PFSK-1 (cell line): ENCODE results near the gene CNTNAP5.

Experiments used
- FOXP2 ChIP-seq: optimal IDR thresholded peaks from 2 replicates; pipeline ENCODE3; 2011; ENCODE audit warnings: borderline replicate concordance, control low read depth, inconsistent platforms; ENCODE audit not compliant: insufficient read depth; ENCODE audit errors: extremely low read length, extremely low read depth
- POLR2AphosphoS5 ChIP-seq: IDR thresholded peaks from 2 replicates; pipeline ENCODE4 v1.6.1; 2012; ENCODE audit warnings: low read depth, mild to moderate bottlenecking, control low read depth, low read length, moderate library complexity
- SIN3A ChIP-seq: IDR thresholded peaks from 2 replicates; pipeline ENCODE4 v1.6.1; 2012; ENCODE audit warnings: mild to moderate bottlenecking, low read length, moderate library complexity, borderline replicate concordance; ENCODE audit not compliant: insufficient read depth
- TAF1 ChIP-seq: IDR thresholded peaks from 2 replicates; pipeline ENCODE4 v1.6.1; 2012; ENCODE audit warnings: low read length, control low read depth, borderline replicate concordance; ENCODE audit not compliant: insufficient read depth
- TF ChIP-seq, protein P1 (sequence below), 2 experiments: IDR thresholded peaks; 2 replicates each; pipeline versions ENCODE4 v1.6.1 to v1.8.0; 2011 to 2012; ENCODE audit warnings: low read depth in 2 of 2, low read length in 2 of 2, control low read depth in 1 of 2, inconsistent platforms in 1 of 2, mild to moderate bottlenecking in 1 of 2, moderate library complexity in 1 of 2; ENCODE audit not compliant: insufficient read depth in 1 of 2

Gene CNTNAP5

GRCh38 chr2:124091721-124092120 is 66.6 kb downstream of the CNTNAP5 start:
- TF ChIP-seq, protein P1, sequence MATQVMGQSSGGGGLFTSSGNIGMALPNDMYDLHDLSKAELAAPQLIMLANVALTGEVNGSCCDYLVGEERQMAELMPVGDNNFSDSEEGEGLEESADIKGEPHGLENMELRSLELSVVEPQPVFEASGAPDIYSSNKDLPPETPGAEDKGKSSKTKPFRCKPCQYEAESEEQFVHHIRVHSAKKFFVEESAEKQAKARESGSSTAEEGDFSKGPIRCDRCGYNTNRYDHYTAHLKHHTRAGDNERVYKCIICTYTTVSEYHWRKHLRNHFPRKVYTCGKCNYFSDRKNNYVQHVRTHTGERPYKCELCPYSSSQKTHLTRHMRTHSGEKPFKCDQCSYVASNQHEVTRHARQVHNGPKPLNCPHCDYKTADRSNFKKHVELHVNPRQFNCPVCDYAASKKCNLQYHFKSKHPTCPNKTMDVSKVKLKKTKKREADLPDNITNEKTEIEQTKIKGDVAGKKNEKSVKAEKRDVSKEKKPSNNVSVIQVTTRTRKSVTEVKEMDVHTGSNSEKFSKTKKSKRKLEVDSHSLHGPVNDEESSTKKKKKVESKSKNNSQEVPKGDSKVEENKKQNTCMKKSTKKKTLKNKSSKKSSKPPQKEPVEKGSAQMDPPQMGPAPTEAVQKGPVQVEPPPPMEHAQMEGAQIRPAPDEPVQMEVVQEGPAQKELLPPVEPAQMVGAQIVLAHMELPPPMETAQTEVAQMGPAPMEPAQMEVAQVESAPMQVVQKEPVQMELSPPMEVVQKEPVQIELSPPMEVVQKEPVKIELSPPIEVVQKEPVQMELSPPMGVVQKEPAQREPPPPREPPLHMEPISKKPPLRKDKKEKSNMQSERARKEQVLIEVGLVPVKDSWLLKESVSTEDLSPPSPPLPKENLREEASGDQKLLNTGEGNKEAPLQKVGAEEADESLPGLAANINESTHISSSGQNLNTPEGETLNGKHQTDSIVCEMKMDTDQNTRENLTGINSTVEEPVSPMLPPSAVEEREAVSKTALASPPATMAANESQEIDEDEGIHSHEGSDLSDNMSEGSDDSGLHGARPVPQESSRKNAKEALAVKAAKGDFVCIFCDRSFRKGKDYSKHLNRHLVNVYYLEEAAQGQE (IDR thresholded peaks at IDR 0.05; ENCODE audit: insufficient read depth in 1 of 2, low read depth in 2 of 2, low read length in 2 of 2), result no peak
- TF ChIP-seq FOXP2 (no peak), POLR2AphosphoS5 (no peak), TAF1 (no peak), SIN3A (no peak)

GRCh38 chr2:124092651-124093050 is 67.6 kb downstream of the CNTNAP5 start:
- TF ChIP-seq, protein P1 (IDR thresholded peaks at IDR 0.05; ENCODE audit: insufficient read depth in 1 of 2, low read depth in 2 of 2, low read length in 2 of 2), result no peak
- no peak for TF ChIP-seq POLR2AphosphoS5
- TF ChIP-seq FOXP2, result no peak

- TF ChIP-seq FOXP2, result no peak
- no peak for TF ChIP-seq SIN3A
- no peak for TF ChIP-seq TAF1
- TF ChIP-seq, protein P1 (IDR thresholded peaks at IDR 0.05; ENCODE audit: insufficient read depth in 1 of 2, low read depth in 2 of 2, low read length in 2 of 2), result no peak
- TF ChIP-seq POLR2AphosphoS5, result no peak
Observed at GRCh38 chr2:124104914-124105313, 79.8 kb downstream of the CNTNAP5 start.

DNA sequence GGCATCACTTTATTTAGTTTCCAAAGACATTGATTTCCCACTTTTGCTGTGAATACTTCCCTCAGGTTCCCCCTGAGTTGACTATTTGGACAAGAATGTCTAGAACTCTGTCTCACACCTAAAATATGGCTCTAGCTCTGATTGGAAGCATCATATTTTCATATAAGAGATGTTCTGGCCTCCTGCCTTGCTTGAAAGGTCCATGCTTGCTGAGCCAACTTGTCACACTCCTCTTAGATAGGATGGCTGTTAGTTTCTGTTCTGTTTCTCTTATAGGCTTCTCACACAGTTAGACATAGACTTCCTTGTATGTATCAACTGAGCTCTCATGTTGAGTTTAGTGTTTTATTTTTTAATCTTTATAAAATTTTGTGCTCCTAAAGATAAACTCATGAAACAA is 87.1 kb downstream of the CNTNAP5 start:
- TF ChIP-seq SIN3A, result no peak
- TF ChIP-seq TAF1, result no peak
- TF ChIP-seq, protein P1 (IDR thresholded peaks at IDR 0.05; ENCODE audit: insufficient read depth in 1 of 2, low read depth in 2 of 2, low read length in 2 of 2), result no peak
- TF ChIP-seq POLR2AphosphoS5, result no peak
- TF ChIP-seq FOXP2, result no peak

GRCh38 chr2:124112966-124113365 is 87.9 kb downstream of the CNTNAP5 start:
- TF ChIP-seq FOXP2 (no peak), POLR2AphosphoS5 (no peak), TAF1 (no peak), SIN3A (no peak)
- TF ChIP-seq, protein P1 (IDR thresholded peaks at IDR 0.05; ENCODE audit: insufficient read depth in 1 of 2, low read depth in 2 of 2, low read length in 2 of 2), result no peak
